NCI-H2107 treated with DMSO at 0.1 percent for 48 hours (cell line): ENCODE results near the gene APOA5.
"Not testable (repeated sequence)": the region's sequence is repeated elsewhere in the genome, so short reads cannot be mapped to it uniquely, and the experiment has no call there.

ENCODE experiments used
- DNase-seq: peaks from one replicate; lab custom pipeline; 2025; ENCODE audit not compliant: unreplicated experiment; lab: John Stamatoyannopoulos, UW

The APOA5 gene

GRCh38 chr11:116801662-116802061, 10.0 kb upstream of the APOA5 start:
- not testable (repeated sequence) for DNase-seq

- DNase-seq = no peak
These were observed 8.9 kb upstream of the APOA5 start for GRCh38 chr11:116800610-116801009.

GRCh38 chr11:116798368-116798767, 6.7 kb upstream of the APOA5 start:
- DNase-seq = no peak

GRCh38 chr11:116797816-116798215, 6.1 kb upstream of the APOA5 start:
- no peak for DNase-seq

GRCh38 chr11:116796548-116796947, 4.9 kb upstream of the APOA5 start:
- DNase-seq = no peak

- no peak for DNase-seq
These were observed 3.2 kb upstream of the APOA5 start for GRCh38 chr11:116794851-116795250.

GRCh38 chr11:116793772-116794097, 2.1 kb upstream of the APOA5 start:
- no peak for DNase-seq

GRCh38 chr11:116792869-116793771, 1.4 kb upstream of the APOA5 start:
- DNase-seq = no peak

GRCh38 chr11:116792144-116792868, 627 bp upstream of the APOA5 start:
- DNase-seq = no peak

GRCh38 chr11:116791002-116791812, 472 bp downstream of the APOA5 start:
- DNase-seq = peak; percentile 25

- no peak for DNase-seq
These were observed 1.3 kb downstream of the APOA5 start for GRCh38 chr11:116790167-116791001.

GRCh38 chr11:116788975-116789374, 2.7 kb downstream of the APOA5 start:
- no peak for DNase-seq

- DNase-seq = no peak
These were observed 3.1 kb downstream of the APOA5 start for GRCh38 chr11:116788534-116788933.

GRCh38 chr11:116787786-116788486, 3.7 kb downstream of the APOA5 start, which contains the start of gene ZPR1:
ZPR1 (minus strand) TSS chr11:116788023; CDS start chr11:116787990, 33 bp downstream.
- peak; percentile 77 for DNase-seq

GRCh38 chr11:116787436-116787785, 4.3 kb downstream of the APOA5 start:
- no peak for DNase-seq

- DNase-seq = no peak
These were observed 4.7 kb downstream of the APOA5 start for GRCh38 chr11:116786966-116787365.

- DNase-seq = no peak
These were observed 5.4 kb downstream of the APOA5 start for GRCh38 chr11:116786326-116786725.

- no peak for DNase-seq
These were observed 9.0 kb downstream of the APOA5 start for GRCh38 chr11:116782728-116783127.

GRCh38 chr11:116778556-116778955, 13.1 kb downstream of the APOA5 start:
- DNase-seq = no peak

- DNase-seq = no peak
These were observed 14.6 kb downstream of the APOA5 start for GRCh38 chr11:116777056-116777455.
